T-helper 2 cell treated with Interferon-gamma antibody and Interleukin-4, amounts not matched to agents 100 ng/mL and 5 ng/mL, for 36 hours (primary cell): ENCODE measurements around the gene CTDSPL2. TPM values are rescaled to one million over a fixed set of nuclear protein-coding genes. Genes with fewer than 3 reads are reported as not detected.
"Not testable (repeated sequence)": the region's sequence is repeated elsewhere in the genome, so short reads cannot be mapped to it uniquely, and the experiment has no call there.

ENCODE experiments used
- intact Hi-C: fragments of 100-400 bp; cut with micrococcal nuclease; formaldehyde crosslinking; loops from one replicate; pipeline ENCODE4 v1.15.1; 2023
- total RNA-seq: library from RNA; stranded (reverse); gene quantifications from 2 replicates; pipeline ENCODE4 v1.2.3, GENCODE V29; 2022

The CTDSPL2 gene
- 65.4 and 70.0 TPM in 2 replicates for total RNA-seq

GRCh38 chr15:44426975-44427755 lies at the start of gene CTDSPL2:
Gene CTDSPL2 (plus strand): TSS chr15:44427629. CDS start chr15:44459015, 31,386 bp downstream.
- intact Hi-C loops, result loop anchor here (1.0 to 10.0 kb wide), 4 partner anchors 109 to 1240 kb away; partner anchors contain the start of genes CCNDBP1 and GOLM2

- intact Hi-C loops, result no loop called here
Measured at GRCh38 chr15:44381236-44381635, 46.2 kb upstream of the CTDSPL2 start.

- intact Hi-C loops, result no loop called here
Measured at GRCh38 chr15:44385344-44385942, 42.0 kb upstream of the CTDSPL2 start.

- intact Hi-C loops, result no loop called here
Measured at GRCh38 chr15:44394062-44394461, 33.4 kb upstream of the CTDSPL2 start.

- intact Hi-C loops, result no loop called here
Measured at GRCh38 chr15:44394562-44394961, 32.9 kb upstream of the CTDSPL2 start.

GRCh38 chr15:44397869-44398268 lies 29.6 kb upstream of the CTDSPL2 start:
- intact Hi-C loops, result no loop called here

- intact Hi-C loops, result no loop called here
Measured at GRCh38 chr15:44414001-44414400, 13.4 kb upstream of the CTDSPL2 start.

- intact Hi-C loops, result loop anchor here (1.0 to 10.0 kb wide), 4 partner anchors 108 to 1241 kb away; partner anchors contain the start of genes CCNDBP1 and GOLM2
Measured at GRCh38 chr15:44427756-44428724, 611 bp downstream of the CTDSPL2 start.

- intact Hi-C loops, result no loop called here
Measured at GRCh38 chr15:44435893-44436667, 8.7 kb downstream of the CTDSPL2 start.

- intact Hi-C loops, result no loop called here
Measured at GRCh38 chr15:44438402-44438801, 11.0 kb downstream of the CTDSPL2 start.

- intact Hi-C loops, result no loop called here
Measured at GRCh38 chr15:44441095-44441501, 13.7 kb downstream of the CTDSPL2 start.

GRCh38 chr15:44443515-44443914 lies 16.1 kb downstream of the CTDSPL2 start:
- intact Hi-C loops, result no loop called here

GRCh38 chr15:44447772-44448376 lies 20.4 kb downstream of the CTDSPL2 start:
- intact Hi-C loops, result no loop called here

- intact Hi-C loops, result no loop called here
Measured at GRCh38 chr15:44450172-44450571, 22.7 kb downstream of the CTDSPL2 start.

GRCh38 chr15:44453578-44454283 lies 26.3 kb downstream of the CTDSPL2 start:
- intact Hi-C loops, result not testable (repeated sequence)

GRCh38 chr15:44458429-44458828 lies 31.0 kb downstream of the CTDSPL2 start:
- intact Hi-C loops, result no loop called here

GRCh38 chr15:44468709-44469385 lies 41.4 kb downstream of the CTDSPL2 start:
- intact Hi-C loops, result no loop called here

GRCh38 chr15:44471885-44472455 lies 44.5 kb downstream of the CTDSPL2 start:
- intact Hi-C loops, result no loop called here

- intact Hi-C loops, result no loop called here
Measured at GRCh38 chr15:44479343-44479742, 51.9 kb downstream of the CTDSPL2 start.
